Measurements from ENCODE around the gene APRT.
"Not testable (repeated sequence)": the region's sequence is repeated elsewhere in the genome, so short reads cannot be mapped to it uniquely, and the experiment has no call there.

GRCh38 chr16:88771781-88772180, 39.9 kb downstream of the APRT start:
- TF ChIP-seq CTCF (IDR thresholded peaks at IDR 0.05); ZFX (IDR thresholded peaks at IDR 0.05; ENCODE audit: borderline replicate concordance): not testable (repeated sequence)

All from 22Rv1 (cell line).